SK-N-SH (cell line): ENCODE measurements around the gene CD59.

ENCODE experiments used
- CTCF ChIP-seq: fragments of 200-600 bp; sonication (generic); IDR thresholded peaks from 2 replicates; pipeline ENCODE4 v1.6.1; 2017; ENCODE audit warnings: antibody characterized with exemption, mild to moderate bottlenecking, moderate library complexity
- EP300 ChIP-seq, 2 experiments: IDR thresholded peaks; 2 replicates each; pipeline versions ENCODE4 v1.4.0 to v1.6.1; 2012; ENCODE audit warnings: borderline replicate concordance in 1 of 2, low read depth in 1 of 2, low read length in 1 of 2
- EZH2phosphoT487 ChIP-seq: fragments of 200-600 bp; sonication (generic); IDR thresholded peaks from 2 replicates; pipeline ENCODE4 v1.6.1; 2017; ENCODE audit warnings: low read depth, mixed run types, mild to moderate bottlenecking, antibody characterized with exemption, moderate library complexity, borderline replicate concordance
- GABPA ChIP-seq: IDR thresholded peaks from 2 replicates; pipeline ENCODE4 v1.4.0; 2012; ENCODE audit warnings: low read depth, mild to moderate bottlenecking
- NFIC ChIP-seq: IDR thresholded peaks from 2 replicates; pipeline ENCODE4 v1.4.0; 2012; ENCODE audit warnings: borderline replicate concordance
- POLR2AphosphoS5 ChIP-seq: IDR thresholded peaks from 2 replicates; pipeline ENCODE4 v1.6.1; 2012; ENCODE audit warnings: low read depth, low read length
- RCOR1 ChIP-seq: fragments of 150-350 bp; IDR thresholded peaks from 2 replicates; pipeline ENCODE4 v1.6.1; 2017; ENCODE audit warnings: antibody characterized with exemption, low read length
- SMC3 ChIP-seq: IDR thresholded peaks from 2 replicates; pipeline ENCODE4 v1.6.1; 2012; ENCODE audit warnings: low read depth, low read length, improper control_type of control experiment
- TCF12 ChIP-seq: IDR thresholded peaks from 2 replicates; pipeline ENCODE4 v1.4.0; 2012
- ZBTB33 ChIP-seq: IDR thresholded peaks from 2 replicates; pipeline ENCODE4 v1.4.0; 2012; ENCODE audit warnings: low read depth, borderline replicate concordance
- TF ChIP-seq, protein P1 (sequence below): IDR thresholded peaks from 2 replicates; pipeline ENCODE4 v1.6.1; 2012; ENCODE audit warnings: mild to moderate bottlenecking, low read depth, low read length, moderate library complexity
- TF ChIP-seq, protein P2 (sequence below): IDR thresholded peaks from 2 replicates; pipeline ENCODE4 v1.4.0; 2012; ENCODE audit warnings: low read depth
- TF ChIP-seq, protein P3 (sequence below): IDR thresholded peaks from 2 replicates; pipeline ENCODE4 v1.4.0; 2012; ENCODE audit warnings: low read depth, borderline replicate concordance

DNA sequence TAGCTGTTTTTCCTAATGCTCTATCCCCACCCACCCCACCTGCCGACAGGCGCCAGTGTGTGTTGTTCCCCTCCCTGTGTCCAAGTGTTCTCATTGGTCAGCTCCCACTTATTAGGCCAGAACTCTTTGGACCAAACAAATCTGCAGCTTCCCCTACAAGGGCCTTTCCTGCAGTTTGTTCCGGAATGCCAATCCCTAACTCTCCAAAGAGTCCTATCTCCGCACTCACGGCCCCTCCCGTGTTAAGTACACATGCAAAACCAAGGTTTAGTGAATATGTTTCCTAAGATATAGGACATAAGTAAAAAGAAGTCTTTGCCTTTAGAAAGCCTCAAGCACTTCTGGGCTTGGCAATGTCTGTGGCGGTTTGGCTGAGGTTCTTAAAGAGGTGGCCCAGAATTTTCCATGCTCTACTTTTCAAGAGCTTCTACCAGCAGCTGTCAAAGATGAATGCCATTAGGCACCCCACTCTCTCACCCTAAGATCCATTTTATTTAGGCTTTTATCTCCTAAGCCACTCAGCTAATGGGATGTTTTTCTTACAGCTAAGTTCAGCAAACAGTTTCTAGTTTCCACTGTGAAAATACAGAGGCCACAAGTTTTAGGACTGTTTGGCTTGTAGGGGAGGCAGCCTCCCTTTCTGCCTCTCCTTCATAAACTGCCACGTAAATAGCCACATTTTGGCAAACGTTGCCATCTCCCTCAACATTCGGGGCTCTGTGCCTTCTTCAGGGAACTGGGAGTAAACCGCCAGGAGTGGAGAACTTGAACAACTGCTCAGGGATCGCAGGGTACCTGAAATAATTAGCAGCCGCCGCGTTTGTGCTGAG, 1.6 kb downstream of the CD59 start:
- TF ChIP-seq CTCF (no peak), EZH2phosphoT487 (no peak), GABPA (no peak), EP300 (IDR thresholded peaks at IDR 0.05; ENCODE audit: borderline replicate concordance in 1 of 2, low read depth in 1 of 2, low read length in 1 of 2) (no peak), SMC3 (no peak), ZBTB33 (no peak), POLR2AphosphoS5 (no peak), RCOR1 (no peak), TCF12 (no peak), NFIC (no peak)
- TF ChIP-seq, protein P1, sequence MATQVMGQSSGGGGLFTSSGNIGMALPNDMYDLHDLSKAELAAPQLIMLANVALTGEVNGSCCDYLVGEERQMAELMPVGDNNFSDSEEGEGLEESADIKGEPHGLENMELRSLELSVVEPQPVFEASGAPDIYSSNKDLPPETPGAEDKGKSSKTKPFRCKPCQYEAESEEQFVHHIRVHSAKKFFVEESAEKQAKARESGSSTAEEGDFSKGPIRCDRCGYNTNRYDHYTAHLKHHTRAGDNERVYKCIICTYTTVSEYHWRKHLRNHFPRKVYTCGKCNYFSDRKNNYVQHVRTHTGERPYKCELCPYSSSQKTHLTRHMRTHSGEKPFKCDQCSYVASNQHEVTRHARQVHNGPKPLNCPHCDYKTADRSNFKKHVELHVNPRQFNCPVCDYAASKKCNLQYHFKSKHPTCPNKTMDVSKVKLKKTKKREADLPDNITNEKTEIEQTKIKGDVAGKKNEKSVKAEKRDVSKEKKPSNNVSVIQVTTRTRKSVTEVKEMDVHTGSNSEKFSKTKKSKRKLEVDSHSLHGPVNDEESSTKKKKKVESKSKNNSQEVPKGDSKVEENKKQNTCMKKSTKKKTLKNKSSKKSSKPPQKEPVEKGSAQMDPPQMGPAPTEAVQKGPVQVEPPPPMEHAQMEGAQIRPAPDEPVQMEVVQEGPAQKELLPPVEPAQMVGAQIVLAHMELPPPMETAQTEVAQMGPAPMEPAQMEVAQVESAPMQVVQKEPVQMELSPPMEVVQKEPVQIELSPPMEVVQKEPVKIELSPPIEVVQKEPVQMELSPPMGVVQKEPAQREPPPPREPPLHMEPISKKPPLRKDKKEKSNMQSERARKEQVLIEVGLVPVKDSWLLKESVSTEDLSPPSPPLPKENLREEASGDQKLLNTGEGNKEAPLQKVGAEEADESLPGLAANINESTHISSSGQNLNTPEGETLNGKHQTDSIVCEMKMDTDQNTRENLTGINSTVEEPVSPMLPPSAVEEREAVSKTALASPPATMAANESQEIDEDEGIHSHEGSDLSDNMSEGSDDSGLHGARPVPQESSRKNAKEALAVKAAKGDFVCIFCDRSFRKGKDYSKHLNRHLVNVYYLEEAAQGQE = no peak
- TF ChIP-seq, protein P2, sequence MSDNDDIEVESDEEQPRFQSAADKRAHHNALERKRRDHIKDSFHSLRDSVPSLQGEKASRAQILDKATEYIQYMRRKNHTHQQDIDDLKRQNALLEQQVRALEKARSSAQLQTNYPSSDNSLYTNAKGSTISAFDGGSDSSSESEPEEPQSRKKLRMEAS = no peak
- TF ChIP-seq, protein P3, sequence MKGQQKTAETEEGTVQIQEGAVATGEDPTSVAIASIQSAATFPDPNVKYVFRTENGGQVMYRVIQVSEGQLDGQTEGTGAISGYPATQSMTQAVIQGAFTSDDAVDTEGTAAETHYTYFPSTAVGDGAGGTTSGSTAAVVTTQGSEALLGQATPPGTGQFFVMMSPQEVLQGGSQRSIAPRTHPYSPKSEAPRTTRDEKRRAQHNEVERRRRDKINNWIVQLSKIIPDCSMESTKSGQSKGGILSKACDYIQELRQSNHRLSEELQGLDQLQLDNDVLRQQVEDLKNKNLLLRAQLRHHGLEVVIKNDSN = no peak
